IMR-90 (cell line): ENCODE measurements around the gene CDNF. TPM values are rescaled to one million over a fixed set of nuclear protein-coding genes. Genes with fewer than 3 reads are reported as not detected.

Experiments used
- ATAC-seq: fragments of 200-7000 bp; cut with Tn5 transposase; 2 replicates; pipeline ENCODE4 v1.9.1; 2020; ENCODE audit warnings: low read depth, mild to moderate bottlenecking, moderate library complexity
- BruUV-seq: library from RNA; stranded (reverse); fragments of 400-500 nt; replicated peaks from 2 replicates; lab custom pipeline; 2021; lab: Mats Ljungman, UMichigan
- CTCF ChIA-PET: fragments of 300-600 bp; formaldehyde crosslinking; extraction: SDS; loops from one replicate; lab custom pipeline; 2021; ENCODE audit warnings: antibody characterized with exemption; lab: Yijun Ruan, JAX
- POLR2A ChIA-PET: fragments of 300-600 bp; sonication (Branson Sonifier 250); formaldehyde crosslinking; loops from one replicate; lab custom pipeline; 2022; ENCODE audit warnings: antibody characterized with exemption; ENCODE audit not compliant: unreplicated experiment; lab: Charles Lee
- DNase-seq: peaks from one replicate; pipeline ENCODE4 v3.0.0; 2013
- H2AFZ ChIP-seq: replicated peaks from 2 replicates; pipeline ENCODE3; 2013; ENCODE audit warnings: low read length, mild to moderate bottlenecking; ENCODE audit not compliant: poor library complexity
- H2AK5ac ChIP-seq: 2 replicates; pipeline ENCODE4 v1.6.1; 2013; ENCODE audit warnings: low read depth, low read length, inconsistent platforms
- H2AK9ac ChIP-seq: replicated peaks from 2 replicates; pipeline ENCODE3; 2013; ENCODE audit warnings: mild to moderate bottlenecking, low read depth, low read length, moderate library complexity; ENCODE audit not compliant: poor library complexity
- H2BK120ac ChIP-seq: 2 replicates; pipeline ENCODE4 v1.6.1; 2013; ENCODE audit warnings: low read depth, low read length, inconsistent platforms
- H2BK15ac ChIP-seq: 3 replicates; pipeline ENCODE4 v1.6.1; 2013; ENCODE audit warnings: low read depth, low read length, inconsistent platforms
- H2BK20ac ChIP-seq: 2 replicates; pipeline ENCODE4 v1.6.1; 2013; ENCODE audit warnings: low read depth, mild to moderate bottlenecking, inconsistent platforms, low read length, moderate library complexity
- H2BK5ac ChIP-seq: 2 replicates; pipeline ENCODE4 v1.6.1; 2013; ENCODE audit warnings: mild to moderate bottlenecking, low read depth, low read length, inconsistent platforms; ENCODE audit not compliant: poor library complexity, severe bottlenecking
- H3K14ac ChIP-seq: replicated peaks from 2 replicates; pipeline ENCODE4 v1.6.1; 2013; ENCODE audit warnings: low read depth, low read length, inconsistent platforms
- H3K18ac ChIP-seq: 2 replicates; pipeline ENCODE4 v1.6.1; 2013; ENCODE audit warnings: low read depth, low read length, control low read depth
- H3K23ac ChIP-seq: 2 replicates; pipeline ENCODE4 v1.6.1; 2013; ENCODE audit warnings: low read depth, low read length, inconsistent platforms
- H3K27ac ChIP-seq: 2 replicates; pipeline ENCODE4 v1.5.1; 2013; ENCODE audit warnings: mild to moderate bottlenecking, control low read depth, low read length; ENCODE audit not compliant: insufficient read depth
- H3K27me3 ChIP-seq: 2 replicates; pipeline ENCODE4 v1.6.1; 2013; ENCODE audit warnings: low read length; ENCODE audit not compliant: control insufficient read depth, insufficient read depth
- H3K36me3 ChIP-seq: 2 replicates; pipeline ENCODE4 v1.6.1; 2013; ENCODE audit warnings: low read length, mixed read lengths; ENCODE audit not compliant: control insufficient read depth, insufficient read depth
- H3K4ac ChIP-seq: 2 replicates; pipeline ENCODE4 v1.6.1; 2013; ENCODE audit warnings: low read depth, low read length, inconsistent platforms
- H3K4me1 ChIP-seq: 2 replicates; pipeline ENCODE4 v1.6.1; 2013; ENCODE audit warnings: low read length, mixed read lengths; ENCODE audit not compliant: control insufficient read depth, insufficient read depth
- H3K4me2 ChIP-seq: 2 replicates; pipeline ENCODE4 v1.6.1; 2013; ENCODE audit warnings: low read depth, mild to moderate bottlenecking, control low read depth, low read length, moderate library complexity
- H3K4me3 ChIP-seq: 2 replicates; pipeline ENCODE4 v1.5.1; 2013; ENCODE audit warnings: low read depth, mild to moderate bottlenecking, control low read depth, low read length, moderate library complexity; ENCODE audit not compliant: insufficient read depth
- H3K56ac ChIP-seq: 2 replicates; pipeline ENCODE4 v1.6.1; 2013; ENCODE audit warnings: low read length, inconsistent platforms; ENCODE audit not compliant: insufficient read depth; ENCODE audit errors: extremely low read depth
- H3K79me1 ChIP-seq, 2 experiments: 2 replicates each; pipeline ENCODE4 v1.6.1; 2013; ENCODE audit warnings: low read length in 2 of 2, inconsistent platforms in 1 of 2, low read depth in 1 of 2
- H3K9ac ChIP-seq: 2 replicates; pipeline ENCODE4 v1.6.1; 2013; ENCODE audit warnings: low read depth, low read length, control low read depth
- H3K9me1 ChIP-seq: 2 replicates; pipeline ENCODE4 v1.6.1; 2013; ENCODE audit warnings: low read length, inconsistent platforms; ENCODE audit not compliant: insufficient read depth
- H3K9me3 ChIP-seq: 2 replicates; pipeline ENCODE4 v1.6.1; 2013; ENCODE audit warnings: low read length; ENCODE audit not compliant: control insufficient read depth, insufficient read depth
- H4K20me1 ChIP-seq: 2 replicates; pipeline ENCODE4 v1.6.1; 2013; ENCODE audit warnings: low read length, inconsistent platforms; ENCODE audit not compliant: insufficient read depth
- H4K5ac ChIP-seq: 2 replicates; pipeline ENCODE4 v1.6.1; 2013; ENCODE audit warnings: mild to moderate bottlenecking, low read depth, low read length, control low read depth
- H4K8ac ChIP-seq, 2 experiments: 2 replicates each; pipeline ENCODE4 v1.6.1; 2013; ENCODE audit warnings: low read depth in 2 of 2, low read length in 2 of 2, control low read depth in 1 of 2, inconsistent platforms in 1 of 2
- H4K91ac ChIP-seq: 2 replicates; pipeline ENCODE4 v1.6.1; 2013; ENCODE audit warnings: low read depth, low read length, inconsistent platforms; ENCODE audit not compliant: insufficient read depth
- MAZ ChIP-seq: IDR thresholded peaks from 2 replicates; pipeline ENCODE4 v1.6.1; 2012; ENCODE audit warnings: low read depth, mild to moderate bottlenecking, low read length, improper control_type of control experiment, moderate library complexity, borderline replicate concordance
- WGBS, 2 experiments: methylation state at CpG; one replicate each; pipeline versions ENCODE4 v1.1.5 to v1.1.7; 2013; ENCODE audit warnings: missing lambda C conversion rate in 2 of 2; ENCODE audit not compliant: insufficient read length in 1 of 2; ENCODE audit errors: extremely low coverage in 2 of 2; 5-methylcytosine and 5-hydroxymethylcytosine counted together
- dilution Hi-C: fragments of 300-500 bp; cut with HindIII; formaldehyde crosslinking; loops from one replicate; pipeline ENCODE4 v1.14.3; 2018; ENCODE audit warnings: low sequenced_read_pairs; ENCODE audit not compliant: unreplicated experiment
- in situ Hi-C: fragments of 300-500 bp; cut with MboI; formaldehyde crosslinking; loops from 3 replicates; pipeline ENCODE4 v1.14.3; 2019; ENCODE audit warnings: low sequenced_read_pairs, inconsistent platforms, mixed read lengths
- intact Hi-C: fragments of 100-400 bp; cut with micrococcal nuclease; formaldehyde crosslinking; loops from 2 replicates; pipeline ENCODE4 v1.10.0; 2022
- polyA plus RNA-seq, 3 experiments: library from polyadenylated mRNA; depleted of rRNA; stranded (reverse); fragments of >200 nt; gene quantifications; 2 replicates each; pipeline ENCODE4 v1.2.3, GENCODE V29; 2012; ENCODE audit warnings: low replicate concordance in 1 of 3
- total RNA-seq: library from RNA; depleted of rRNA; stranded (reverse); fragments of >200 nt; gene quantifications from 2 replicates; pipeline ENCODE4 v1.2.3, GENCODE V29; 2012
- TF ChIP-seq, protein P1 (sequence below): conservative IDR thresholded peaks from 2 replicates; pipeline ENCODE4 v1.5.1; 2012; ENCODE audit warnings: mild to moderate bottlenecking, low read depth, low read length, improper control_type of control experiment

CDNF gene
- total and polyA plus RNA-seq, 2 of the 4 experiments (the other 2 are of a cell fraction) = 0.72 to 1.3 TPM

GRCh38 chr10:14773551-14774213, 64.2 kb downstream of the CDNF start:
- Histone ChIP-seq H3K18ac (no peak overlapping the region), H3K4me3 (no peak overlapping the region), H3K9me3 (no peaks in the 10 kb centered on the region), H3K56ac (no peak overlapping the region), H3K36me3 (no peaks in the 10 kb centered on the region), H4K91ac (no peak overlapping the region), H4K20me1 (no peaks in the 10 kb centered on the region), H3K4ac (no peak overlapping the region), H2BK15ac (no peak overlapping the region), H4K8ac (no peak overlapping the region), H3K27me3 (no peaks in the 10 kb centered on the region), H3K14ac (no peak overlapping the region), H2AFZ (no peak overlapping the region), H2AK9ac (no peak overlapping the region), H2AK5ac (no peak overlapping the region), H3K27ac (no peak overlapping the region), H3K4me1 (peaks cover 3% of the 10 kb centered on the region), H3K23ac (no peak overlapping the region), H2BK120ac (no peak overlapping the region), H2BK5ac (no peak overlapping the region), H3K9me1 (no peaks in the 10 kb centered on the region), H4K5ac (no peak overlapping the region), H3K79me1 (no peaks in the 10 kb centered on the region), H3K4me2 (no peak overlapping the region), H2BK20ac (no peak overlapping the region; the same call in 1 of the 2 replicates), H3K9ac (no peak overlapping the region)
- POLR2A ChIA-PET = interaction anchor here (0.6 kb wide), 1 partner anchor 51 kb away, joined by 5 read pairs; no protein-coding TSS in a partner anchor
- intact Hi-C loops (no loop called here), dilution Hi-C loops (no loop called here), in situ Hi-C loops (no loop called here)
- no TSS peak for BruUV-seq
- DNase-seq (no peak), ATAC-seq (no peak)
- CTCF ChIA-PET = no interaction called here
- TF ChIP-seq MAZ = no peak
- TF ChIP-seq, protein P1, sequence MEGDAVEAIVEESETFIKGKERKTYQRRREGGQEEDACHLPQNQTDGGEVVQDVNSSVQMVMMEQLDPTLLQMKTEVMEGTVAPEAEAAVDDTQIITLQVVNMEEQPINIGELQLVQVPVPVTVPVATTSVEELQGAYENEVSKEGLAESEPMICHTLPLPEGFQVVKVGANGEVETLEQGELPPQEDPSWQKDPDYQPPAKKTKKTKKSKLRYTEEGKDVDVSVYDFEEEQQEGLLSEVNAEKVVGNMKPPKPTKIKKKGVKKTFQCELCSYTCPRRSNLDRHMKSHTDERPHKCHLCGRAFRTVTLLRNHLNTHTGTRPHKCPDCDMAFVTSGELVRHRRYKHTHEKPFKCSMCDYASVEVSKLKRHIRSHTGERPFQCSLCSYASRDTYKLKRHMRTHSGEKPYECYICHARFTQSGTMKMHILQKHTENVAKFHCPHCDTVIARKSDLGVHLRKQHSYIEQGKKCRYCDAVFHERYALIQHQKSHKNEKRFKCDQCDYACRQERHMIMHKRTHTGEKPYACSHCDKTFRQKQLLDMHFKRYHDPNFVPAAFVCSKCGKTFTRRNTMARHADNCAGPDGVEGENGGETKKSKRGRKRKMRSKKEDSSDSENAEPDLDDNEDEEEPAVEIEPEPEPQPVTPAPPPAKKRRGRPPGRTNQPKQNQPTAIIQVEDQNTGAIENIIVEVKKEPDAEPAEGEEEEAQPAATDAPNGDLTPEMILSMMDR = no peak
- no CpG with 5 or more reads among the region's 10 CpGs for WGBS, 2 experiments
